Adipose tissue (tissue), 3 donors: ENCODE results near the gene DACH1. TPM values are rescaled to one million over a fixed set of nuclear protein-coding genes. Genes with fewer than 3 reads are reported as not detected.

Experiments used
- H3K27ac ChIP-seq: one replicate; pipeline ENCODE4 v1.5.1; 2013; ENCODE audit warnings: low read depth, low read length
- WGBS, 3 donors: extraction: QIAGEN DNeasy Blood & Tissue Kit; methylation state at CpG; one replicate each; pipeline ENCODE4 v1.1.7; 2013; 5-methylcytosine and 5-hydroxymethylcytosine counted together
- polyA plus RNA-seq, 3 donors: library from polyadenylated mRNA; stranded (reverse); fragments of 200-250 nt; gene quantifications; one replicate each; pipeline ENCODE4 v1.2.3, GENCODE V29; 2013
- donor health status: healthy with polysubstance abuse.
- donor health status: Bipolar disorder and iron deficiency.
- donor health status: healthy.

The DACH1 gene
- polyA plus RNA-seq, 3 donors, result 0.62 to 2.5 (median 2.2) TPM

- H3K27ac ChIP-seq, result no peak overlapping the region
- WGBS, 3 donors, result 71 to 93% (median 72%) methylated on average over 3 of the region's 3 CpGs
Measured at GRCh38 chr13:71580614-71581013, 286.4 kb downstream of the DACH1 start.

- no peak overlapping the region for H3K27ac ChIP-seq
Measured at GRCh38 chr13:71578048-71578447, 289.0 kb downstream of the DACH1 start.

GRCh38 chr13:71577127-71577526 lies 289.9 kb downstream of the DACH1 start:
- WGBS, 3 donors, result 81 to 89% (median 88%) methylated on average over 2 of the region's 2 CpGs
- H3K27ac ChIP-seq, result no peak overlapping the region

More at GRCh38 chr13:71578048-71578447, 289.0 kb downstream of the DACH1 start:
- WGBS, 3 donors, result 52 to 89% (median 87%) methylated on average over 6 of the region's 6 CpGs

GRCh38 chr13:71576571-71576970 lies 290.4 kb downstream of the DACH1 start:
- 75 to 77% (median 76%) methylated on average over 1 of the region's 1 CpG for WGBS, 3 donors
- no peak overlapping the region for H3K27ac ChIP-seq

GRCh38 chr13:71546881-71547280 lies 320.1 kb downstream of the DACH1 start:
- WGBS, 3 donors, result 77 to 90% (median 81%) methylated on average over 4 of the region's 4 CpGs
- no peak overlapping the region for H3K27ac ChIP-seq

- WGBS, 3 donors, result 59 to 78% (median 61%) methylated on average over 1 of the region's 1 CpG
- H3K27ac ChIP-seq, result no peak overlapping the region
Measured at GRCh38 chr13:71540098-71540497, 326.9 kb downstream of the DACH1 start.

GRCh38 chr13:71536201-71536600 lies 330.8 kb downstream of the DACH1 start:
- 67 to 94% (median 92%) methylated on average over 2 of the region's 2 CpGs for WGBS, 3 donors
- no peak overlapping the region for H3K27ac ChIP-seq

GRCh38 chr13:71524613-71525304 lies 342.2 kb downstream of the DACH1 start:
- no peak overlapping the region for H3K27ac ChIP-seq

GRCh38 chr13:71524245-71524612 lies 342.8 kb downstream of the DACH1 start:
- H3K27ac ChIP-seq, result no peak overlapping the region
- 87 to 93% (median 88%) methylated on average over 3 of the region's 3 CpGs for WGBS, 3 donors

More at GRCh38 chr13:71524613-71525304, 342.2 kb downstream of the DACH1 start:
- WGBS, 3 donors, result 64 to 79% (median 72%) methylated on average over 16 of the region's 16 CpGs

- H3K27ac ChIP-seq, result no peak overlapping the region
- WGBS, 3 donors, result 62 to 79% (median 77%) methylated on average over 4 of the region's 4 CpGs
Measured at GRCh38 chr13:71522941-71523526, 344.0 kb downstream of the DACH1 start.

GRCh38 chr13:71517004-71517403 lies 350.0 kb downstream of the DACH1 start:
- WGBS, 3 donors, result 93 to 97% (median 94%) methylated on average over 2 of the region's 2 CpGs
- no peak overlapping the region for H3K27ac ChIP-seq

- no peak overlapping the region for H3K27ac ChIP-seq
- 85 to 93% (median 91%) methylated on average over 3 of the region's 3 CpGs for WGBS, 3 donors
Measured at GRCh38 chr13:71516521-71516920, 350.5 kb downstream of the DACH1 start.

GRCh38 chr13:71515744-71516038 lies 351.3 kb downstream of the DACH1 start:
- WGBS, 3 donors, result 23 to 50% (median 49%) methylated on average over 4 of the region's 4 CpGs
- H3K27ac ChIP-seq, result no peak overlapping the region

- H3K27ac ChIP-seq, result no peak overlapping the region
- WGBS, 3 donors, result 73 to 81% (median 77%) methylated on average over 3 of the region's 3 CpGs
Measured at GRCh38 chr13:71514900-71515743, 351.9 kb downstream of the DACH1 start.

- H3K27ac ChIP-seq, result no peak overlapping the region
Measured at GRCh38 chr13:71513411-71514033, 353.5 kb downstream of the DACH1 start.

GRCh38 chr13:71503781-71504180 lies 363.2 kb downstream of the DACH1 start:
- H3K27ac ChIP-seq, result no peak overlapping the region
- 78 to 85% (median 83%) methylated on average over 3 of the region's 3 CpGs for WGBS, 3 donors

- H3K27ac ChIP-seq, result no peak overlapping the region
- WGBS, 3 donors, result 66 to 74% (median 70%) methylated on average over 4 of the region's 4 CpGs
Measured at GRCh38 chr13:71499944-71500514, 367.0 kb downstream of the DACH1 start.

- no peak overlapping the region for H3K27ac ChIP-seq
- 47 to 70% (median 50%) methylated on average over 2 of the region's 2 CpGs for WGBS, 3 donors
Measured at GRCh38 chr13:71499235-71499634, 367.8 kb downstream of the DACH1 start.

GRCh38 chr13:71493189-71493588 lies 373.8 kb downstream of the DACH1 start:
- WGBS, 3 donors, result 63 to 87% (median 87%) methylated on average over 2 of the region's 2 CpGs
- H3K27ac ChIP-seq, result no peak overlapping the region
